H7 (cell line): ENCODE data around the gene PAN3. TPM values are rescaled to one million over a fixed set of nuclear protein-coding genes. Genes with fewer than 3 reads are reported as not detected.

Source experiments
- DNase-seq: peaks from one replicate; pipeline ENCODE4 v3.0.0; 2012
- H3K27me3 ChIP-seq: 2 replicates; pipeline ENCODE4 v1.6.0; 2011; ENCODE audit warnings: mild to moderate bottlenecking, low read length; ENCODE audit not compliant: control insufficient read depth, insufficient read depth
- H3K36me3 ChIP-seq: replicated peaks from 2 replicates; pipeline ENCODE4 v1.5.1; 2011; ENCODE audit warnings: low read length; ENCODE audit not compliant: control insufficient read depth, insufficient read depth
- H3K4me3 ChIP-seq: 2 replicates; pipeline ENCODE4 v1.5.1; 2011; ENCODE audit warnings: low read depth, mild to moderate bottlenecking, control low read depth, low read length, moderate library complexity; ENCODE audit not compliant: insufficient read depth
- total RNA-seq: library from RNA; depleted of rRNA; stranded (reverse); fragments of >200 nt; shearing (Covaris generic); gene quantifications from 2 replicates; pipeline ENCODE4 v1.2.3, GENCODE V29; 2014

PAN3 gene
- total RNA-seq, 1 experiment from 2014 or later, result 15.8 TPM

DNA sequence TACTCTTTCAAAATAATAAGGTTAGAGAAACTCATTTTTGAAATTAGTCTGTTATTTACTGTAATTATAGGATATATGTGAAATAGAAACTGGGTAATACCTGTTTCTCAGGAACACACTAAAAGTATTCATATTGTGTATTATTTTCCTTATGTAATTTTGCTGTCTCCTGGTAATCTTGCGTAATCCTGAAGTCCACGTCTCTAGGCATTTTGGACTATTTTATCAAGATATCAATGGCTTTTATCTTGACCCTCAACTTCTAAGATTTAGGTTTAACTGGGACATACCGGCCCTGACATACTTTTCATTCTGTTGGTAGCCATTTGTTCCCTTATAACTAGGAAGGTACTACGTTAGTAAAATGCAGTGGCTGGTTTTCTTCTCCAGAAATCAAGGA lies 80.3 kb downstream of the PAN3 start:
- H3K27me3 ChIP-seq, result no peaks in the 10 kb centered on the region
- no peak overlapping the region for H3K4me3 ChIP-seq
- DNase-seq, result no peak
- H3K36me3 ChIP-seq, result no peaks in the 10 kb centered on the region; the same call in 1 of the 2 replicates

DNA sequence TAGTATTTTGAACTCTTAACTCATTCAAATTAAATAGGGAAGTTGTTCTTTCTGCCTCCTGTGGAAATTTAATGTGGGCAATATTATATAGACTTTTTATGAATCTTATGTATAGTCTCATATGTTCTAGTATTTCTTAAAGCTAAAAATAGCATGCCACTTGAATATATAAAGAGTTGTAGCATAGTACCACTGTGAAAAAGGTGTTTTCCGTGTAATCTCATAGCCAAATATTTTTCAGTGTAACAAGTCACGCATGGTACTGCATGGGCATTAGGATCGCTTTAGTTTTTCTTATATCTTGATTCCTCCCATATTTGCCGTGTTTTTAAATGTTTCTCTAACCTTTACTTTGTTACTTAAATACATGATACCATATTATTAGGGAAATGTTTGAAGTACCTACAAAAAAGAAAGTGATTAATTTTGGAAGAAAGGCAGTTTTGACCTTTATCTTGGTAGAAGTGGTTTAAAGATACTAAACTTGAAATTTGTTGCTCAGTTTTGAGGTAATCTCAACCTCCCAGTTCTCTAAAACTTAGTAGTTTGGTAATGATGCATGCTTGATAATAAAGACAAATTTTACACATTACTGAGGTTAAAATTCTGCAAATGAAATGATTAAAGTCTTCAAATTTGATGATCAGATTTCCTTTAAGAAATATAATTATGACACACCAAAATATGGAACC lies 81.2 kb downstream of the PAN3 start:
- H3K4me3 ChIP-seq, result no peak overlapping the region
- DNase-seq, result no peak
- no peaks in the 10 kb centered on the region for H3K27me3 ChIP-seq
- H3K36me3 ChIP-seq, result no peaks in the 10 kb centered on the region; the same call in 1 of the 2 replicates

DNA sequence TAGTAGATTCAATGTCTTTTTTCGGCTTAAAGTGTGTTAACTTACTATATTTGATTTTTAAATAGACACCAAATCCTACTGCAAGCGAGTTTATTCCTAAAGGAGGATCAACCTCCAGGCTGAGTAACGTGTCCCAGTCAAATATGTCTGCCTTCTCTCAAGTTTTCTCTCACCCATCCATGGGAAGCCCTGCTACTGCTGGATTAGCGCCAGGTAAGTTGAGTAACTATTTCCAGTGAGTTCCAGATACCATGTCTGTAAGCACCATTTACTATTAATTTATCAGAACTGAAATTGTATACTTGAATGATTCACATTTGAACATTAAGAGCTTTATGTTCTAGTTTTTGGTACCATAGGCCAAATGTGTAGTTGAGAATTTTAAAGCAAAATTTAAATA lies 81.8 kb downstream of the PAN3 start:
- no peak for DNase-seq
- Histone ChIP-seq H3K4me3 (no peak overlapping the region), H3K27me3 (no peaks in the 10 kb centered on the region), H3K36me3 (no peaks in the 10 kb centered on the region; the same call in 1 of the 2 replicates)

- Histone ChIP-seq H3K27me3 (no peaks in the 10 kb centered on the region), H3K4me3 (no peak overlapping the region), H3K36me3 (no peaks in the 10 kb centered on the region; the same call in 1 of the 2 replicates)
- DNase-seq, result no peak
Measured at GRCh38 chr13:28229522-28230411, 91.4 kb downstream of the PAN3 start.

- DNase-seq, result no peak
- no peak overlapping the region for H3K4me3 ChIP-seq
- no peaks in the 10 kb centered on the region for H3K27me3 ChIP-seq
- no peaks in the 10 kb centered on the region; the same call in 1 of the 2 replicates for H3K36me3 ChIP-seq
Measured at GRCh38 chr13:28231642-28232041, 93.3 kb downstream of the PAN3 start.

GRCh38 chr13:28237944-28238343 lies 99.6 kb downstream of the PAN3 start:
- no peaks in the 10 kb centered on the region for H3K27me3 ChIP-seq
- H3K4me3 ChIP-seq, result no peak overlapping the region
- H3K36me3 ChIP-seq, result no peaks in the 10 kb centered on the region; the same call in 1 of the 2 replicates
- DNase-seq, result peak; percentile 16

GRCh38 chr13:28239374-28239773 lies 101.0 kb downstream of the PAN3 start:
- H3K4me3 ChIP-seq, result no peak overlapping the region
- no peaks in the 10 kb centered on the region; the same call in 1 of the 2 replicates for H3K36me3 ChIP-seq
- no peak for DNase-seq
- no peaks in the 10 kb centered on the region for H3K27me3 ChIP-seq

GRCh38 chr13:28245465-28245864 lies 107.1 kb downstream of the PAN3 start:
- Histone ChIP-seq H3K36me3 (no peaks in the 10 kb centered on the region), H3K4me3 (no peak overlapping the region), H3K27me3 (no peaks in the 10 kb centered on the region)
- no peak for DNase-seq

DNA sequence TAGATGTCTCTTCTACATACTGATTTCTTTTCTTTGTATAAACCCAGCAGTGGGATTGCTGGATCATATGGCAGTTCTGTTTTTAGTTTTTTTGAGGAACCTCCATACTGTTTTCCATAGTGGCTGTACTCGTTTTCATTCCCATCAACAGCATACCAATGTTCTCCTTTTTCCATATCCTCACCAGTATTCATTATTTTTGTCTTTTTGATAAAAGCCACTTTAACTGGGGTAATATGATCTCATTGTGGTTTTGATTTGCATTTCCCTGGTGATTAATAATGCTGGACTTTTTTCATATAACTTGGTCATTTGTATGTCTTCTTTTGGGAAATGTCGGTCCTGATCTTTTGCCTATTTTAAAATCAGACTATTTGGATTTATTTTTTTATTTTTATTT lies 108.5 kb downstream of the PAN3 start:
- Histone ChIP-seq H3K27me3 (no peaks in the 10 kb centered on the region), H3K4me3 (no peak overlapping the region), H3K36me3 (no peaks in the 10 kb centered on the region)
- no peak for DNase-seq

- Histone ChIP-seq H3K36me3 (no peaks in the 10 kb centered on the region), H3K4me3 (no peak overlapping the region), H3K27me3 (no peaks in the 10 kb centered on the region)
- DNase-seq, result no peak
Measured at GRCh38 chr13:28248080-28248479, 109.7 kb downstream of the PAN3 start.

DNA sequence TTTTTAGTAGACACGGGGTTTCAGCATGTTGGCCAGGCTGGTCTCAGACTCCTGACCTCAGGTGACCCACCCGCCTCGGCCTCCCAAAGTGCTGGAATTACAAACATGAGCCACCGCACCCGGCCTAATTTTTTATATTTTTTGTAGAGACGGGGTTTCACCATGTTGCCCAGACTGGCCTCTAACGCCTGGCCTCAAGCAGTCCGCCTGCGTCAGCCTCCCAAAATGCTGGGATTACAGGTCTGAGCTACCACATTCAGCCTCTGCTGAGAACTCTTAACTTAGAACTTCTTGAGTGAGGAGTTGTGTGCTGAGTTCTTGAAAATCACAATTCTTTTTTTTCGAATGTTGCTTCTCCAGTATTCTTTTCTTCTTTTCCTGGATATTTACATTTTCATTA lies 112.2 kb downstream of the PAN3 start:
- Histone ChIP-seq H3K27me3 (no peaks in the 10 kb centered on the region), H3K36me3 (no peaks in the 10 kb centered on the region), H3K4me3 (no peak overlapping the region)
- no peak for DNase-seq

DNA sequence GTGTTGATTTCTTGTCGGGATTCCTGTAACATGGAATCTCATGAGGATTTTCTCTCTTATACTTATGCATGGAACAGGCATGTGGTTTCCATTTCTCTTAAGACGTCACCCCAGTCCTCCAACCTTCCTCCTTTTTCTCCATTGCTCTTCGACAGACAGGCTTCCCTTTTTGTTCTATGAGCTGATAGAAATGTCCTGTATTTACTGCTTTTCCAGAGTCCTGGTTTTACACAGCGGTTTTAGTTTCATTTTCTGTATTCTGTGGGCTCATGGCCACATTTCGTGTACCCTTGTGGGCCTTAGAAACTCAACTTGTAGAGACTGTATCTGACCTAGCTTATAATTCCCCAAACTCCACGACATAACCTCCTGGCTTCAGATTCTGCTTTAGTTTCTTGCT lies 113.1 kb downstream of the PAN3 start:
- no peak overlapping the region for H3K4me3 ChIP-seq
- no peak for DNase-seq
- H3K36me3 ChIP-seq, result no peaks in the 10 kb centered on the region
- no peaks in the 10 kb centered on the region for H3K27me3 ChIP-seq

- H3K4me3 ChIP-seq, result no peak overlapping the region
- no peak for DNase-seq
- no peaks in the 10 kb centered on the region for H3K27me3 ChIP-seq
- H3K36me3 ChIP-seq, result peaks cover 3% of the 10 kb centered on the region
Measured at GRCh38 chr13:28252547-28252946, 114.2 kb downstream of the PAN3 start.

DNA sequence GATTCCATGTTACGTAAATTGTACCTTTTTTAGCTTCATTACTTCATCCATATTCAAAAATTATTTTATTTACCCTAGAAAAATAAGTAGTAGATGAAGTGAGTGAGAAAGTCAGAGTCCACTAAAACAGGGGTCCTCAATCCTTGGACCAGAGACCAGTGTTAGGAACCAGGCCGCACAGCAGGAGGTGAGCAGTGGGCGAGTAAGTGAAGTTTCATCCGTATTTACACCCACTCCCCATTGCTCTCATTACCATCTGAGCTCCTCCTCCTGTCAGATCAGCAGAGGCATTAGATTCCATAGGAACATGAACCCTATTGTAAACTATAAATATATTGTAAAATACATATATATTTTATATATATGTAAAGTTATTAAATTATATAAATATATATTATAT lies 119.0 kb downstream of the PAN3 start:
- Histone ChIP-seq H3K36me3 (peaks cover 4% of the 10 kb centered on the region), H3K27me3 (no peaks in the 10 kb centered on the region), H3K4me3 (no peak overlapping the region)
- no peak for DNase-seq

DNA sequence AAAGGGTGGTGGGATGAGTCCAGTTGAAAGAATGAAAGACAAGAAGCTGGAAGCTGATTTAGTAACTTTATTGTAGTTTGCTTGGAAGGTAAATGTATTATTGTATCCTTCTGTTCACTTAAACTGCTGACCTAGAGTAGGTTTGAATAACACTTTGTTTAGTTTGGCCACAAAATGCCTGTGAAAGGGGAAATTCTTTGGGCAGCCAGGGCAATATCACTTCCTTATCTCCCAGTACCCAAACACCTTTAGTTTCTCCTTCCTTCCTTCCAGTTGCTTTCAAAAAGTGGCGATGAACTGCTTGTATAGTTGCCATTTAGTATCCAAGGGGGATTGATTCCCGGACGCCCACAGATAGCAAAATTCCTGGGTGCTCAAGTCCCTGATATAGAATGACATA lies 120.1 kb downstream of the PAN3 start:
- DNase-seq, result no peak
- no peak overlapping the region for H3K4me3 ChIP-seq
- H3K36me3 ChIP-seq, result peaks cover 4% of the 10 kb centered on the region
- H3K27me3 ChIP-seq, result no peaks in the 10 kb centered on the region
